ENCODE data around the gene DYNC2I2.

The DYNC2I2 gene

DNA sequence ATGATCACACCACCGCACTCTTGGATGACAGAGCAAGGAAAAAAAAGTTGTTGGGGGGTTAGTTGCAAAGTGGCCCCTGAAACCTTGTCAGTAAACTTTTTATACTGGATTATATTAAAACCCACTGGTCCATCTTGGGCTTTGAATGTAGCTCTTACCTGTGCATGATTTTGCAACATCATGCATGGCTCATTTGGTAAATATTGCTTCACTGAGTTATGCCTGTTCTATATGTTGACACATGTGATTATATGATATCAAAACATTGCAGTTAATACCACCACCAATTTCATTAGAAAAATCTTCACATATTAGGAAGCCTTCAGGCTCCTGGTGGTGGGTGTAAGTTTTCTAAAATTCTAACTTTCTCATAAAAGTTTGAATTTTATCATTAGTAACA lies 41.9 kb downstream of the DYNC2I2 start:
- no peak for TF ChIP-seq ZFX (IDR thresholded peaks at IDR 0.05; ENCODE audit: borderline replicate concordance)
- TF ChIP-seq, protein P1, sequence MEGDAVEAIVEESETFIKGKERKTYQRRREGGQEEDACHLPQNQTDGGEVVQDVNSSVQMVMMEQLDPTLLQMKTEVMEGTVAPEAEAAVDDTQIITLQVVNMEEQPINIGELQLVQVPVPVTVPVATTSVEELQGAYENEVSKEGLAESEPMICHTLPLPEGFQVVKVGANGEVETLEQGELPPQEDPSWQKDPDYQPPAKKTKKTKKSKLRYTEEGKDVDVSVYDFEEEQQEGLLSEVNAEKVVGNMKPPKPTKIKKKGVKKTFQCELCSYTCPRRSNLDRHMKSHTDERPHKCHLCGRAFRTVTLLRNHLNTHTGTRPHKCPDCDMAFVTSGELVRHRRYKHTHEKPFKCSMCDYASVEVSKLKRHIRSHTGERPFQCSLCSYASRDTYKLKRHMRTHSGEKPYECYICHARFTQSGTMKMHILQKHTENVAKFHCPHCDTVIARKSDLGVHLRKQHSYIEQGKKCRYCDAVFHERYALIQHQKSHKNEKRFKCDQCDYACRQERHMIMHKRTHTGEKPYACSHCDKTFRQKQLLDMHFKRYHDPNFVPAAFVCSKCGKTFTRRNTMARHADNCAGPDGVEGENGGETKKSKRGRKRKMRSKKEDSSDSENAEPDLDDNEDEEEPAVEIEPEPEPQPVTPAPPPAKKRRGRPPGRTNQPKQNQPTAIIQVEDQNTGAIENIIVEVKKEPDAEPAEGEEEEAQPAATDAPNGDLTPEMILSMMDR (IDR thresholded peaks at IDR 0.05) = no peak
- H3K27ac ChIP-seq = no peak overlapping the region

DNA sequence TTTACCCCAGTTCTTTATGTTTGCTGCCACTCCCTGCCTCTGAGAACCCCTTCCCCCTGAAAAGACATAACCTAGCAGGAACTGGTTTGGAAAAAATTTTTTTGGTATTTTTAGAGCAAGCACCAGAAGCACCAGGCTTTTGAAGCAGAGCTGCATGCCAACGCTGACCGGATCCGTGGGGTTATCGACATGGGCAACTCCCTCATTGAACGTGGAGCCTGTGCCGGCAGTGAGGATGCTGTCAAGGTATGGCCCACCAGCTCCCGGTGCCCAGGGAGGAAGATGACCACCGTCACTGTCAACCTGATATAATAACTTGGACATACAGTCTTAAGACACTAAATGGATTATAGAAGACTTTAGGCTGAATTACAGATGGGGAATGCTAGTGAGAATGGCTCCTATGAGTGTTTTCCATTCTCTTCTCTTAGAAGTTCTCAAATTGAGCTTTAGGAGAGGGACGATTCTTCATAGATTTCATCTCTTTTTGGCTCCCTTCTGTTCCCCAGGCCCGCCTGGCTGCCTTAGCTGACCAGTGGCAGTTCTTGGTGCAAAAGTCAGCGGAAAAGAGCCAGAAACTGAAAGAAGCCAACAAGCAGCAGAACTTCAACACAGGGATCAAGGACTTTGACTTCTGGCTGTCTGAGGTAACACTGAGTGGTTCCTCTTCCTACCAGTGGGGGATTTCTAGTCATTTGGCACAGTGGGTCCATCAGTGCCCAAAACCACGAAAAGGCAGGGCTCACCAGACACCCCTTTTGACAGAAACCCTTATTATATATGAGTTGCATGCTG lies 44.9 kb downstream of the DYNC2I2 start:
- TF ChIP-seq, protein P1 (IDR thresholded peaks at IDR 0.05) = no peak
- TF ChIP-seq ZFX (IDR thresholded peaks at IDR 0.05; ENCODE audit: borderline replicate concordance) = no peak
- no peak overlapping the region for H3K27ac ChIP-seq

DNA sequence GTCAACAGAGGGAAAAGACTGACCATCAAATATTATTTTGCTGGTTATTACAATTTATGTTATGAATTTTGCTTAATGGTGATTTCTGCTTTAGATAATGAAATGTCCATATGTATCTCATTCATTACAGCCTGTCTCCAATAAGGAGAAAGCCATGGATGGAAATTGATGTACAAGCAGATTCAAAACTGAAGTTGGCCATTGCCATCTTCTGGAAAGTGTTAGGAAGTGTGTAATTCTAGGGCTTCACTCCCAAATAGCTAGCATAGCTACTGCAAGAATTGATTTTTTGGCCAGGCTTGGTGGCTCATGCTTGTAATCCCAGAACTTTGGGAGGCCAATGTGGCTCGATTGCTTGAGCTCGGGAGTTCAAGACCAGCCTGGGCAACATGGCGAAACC lies 45.8 kb downstream of the DYNC2I2 start:
- TF ChIP-seq, protein P1 (IDR thresholded peaks at IDR 0.05) = no peak
- no peak for TF ChIP-seq ZFX (IDR thresholded peaks at IDR 0.05; ENCODE audit: borderline replicate concordance)
- no peak overlapping the region for H3K27ac ChIP-seq

DNA sequence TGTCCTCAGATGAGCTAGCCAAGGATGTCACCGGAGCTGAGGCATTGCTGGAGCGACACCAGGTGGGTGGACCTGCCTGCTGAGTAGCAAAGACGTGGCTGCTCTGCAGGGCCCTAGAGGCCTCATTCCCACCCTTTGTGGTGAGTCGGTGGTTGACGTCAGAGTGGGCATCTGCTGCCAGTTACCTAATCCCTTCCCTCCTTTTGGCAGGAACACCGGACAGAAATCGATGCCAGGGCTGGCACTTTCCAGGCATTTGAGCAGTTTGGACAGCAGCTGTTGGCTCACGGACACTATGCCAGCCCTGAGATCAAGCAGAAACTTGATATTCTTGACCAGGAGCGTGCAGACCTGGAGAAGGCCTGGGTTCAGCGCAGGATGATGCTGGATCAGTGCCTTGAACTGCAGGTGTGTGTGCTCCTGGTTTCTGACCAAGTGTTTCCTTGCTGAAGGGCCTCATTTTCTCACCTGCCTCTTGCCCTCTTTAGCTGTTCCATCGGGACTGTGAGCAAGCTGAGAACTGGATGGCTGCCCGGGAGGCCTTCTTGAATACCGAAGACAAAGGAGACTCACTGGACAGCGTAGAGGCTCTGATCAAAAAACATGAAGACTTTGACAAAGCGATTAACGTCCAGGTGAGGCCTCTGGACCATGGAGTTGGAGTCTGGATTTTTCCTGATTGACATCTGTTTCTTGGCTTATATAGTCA lies 48.9 kb downstream of the DYNC2I2 start:
- TF ChIP-seq, protein P1 (IDR thresholded peaks at IDR 0.05) = no peak
- no peak for TF ChIP-seq ZFX (IDR thresholded peaks at IDR 0.05; ENCODE audit: borderline replicate concordance)
- no peak overlapping the region for H3K27ac ChIP-seq

DNA sequence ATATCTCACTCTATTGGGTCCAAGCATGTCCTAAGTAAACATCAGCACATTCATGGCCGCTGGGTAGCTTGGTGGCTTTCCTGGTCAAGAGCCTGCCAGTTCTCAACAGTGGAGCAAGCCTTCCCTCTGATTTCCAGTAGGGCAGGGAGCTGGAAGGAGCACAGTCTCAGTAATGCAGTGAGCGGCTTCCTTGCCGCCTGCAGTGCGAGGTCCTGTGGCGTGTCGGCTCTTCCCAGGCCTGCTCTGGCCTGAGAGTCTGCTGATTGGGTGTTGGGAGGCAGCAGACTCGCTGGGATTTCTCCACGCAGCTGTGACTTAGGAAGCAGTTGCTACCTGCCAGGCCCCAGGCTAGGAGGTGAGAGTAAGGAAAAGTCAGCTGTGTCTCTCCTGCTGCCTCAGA lies 53.0 kb downstream of the DYNC2I2 start:
- TF ChIP-seq, protein P1 (IDR thresholded peaks at IDR 0.05) = no peak
- TF ChIP-seq ZFX (IDR thresholded peaks at IDR 0.05; ENCODE audit: borderline replicate concordance) = no peak
- H3K27ac ChIP-seq = no peak overlapping the region

DNA sequence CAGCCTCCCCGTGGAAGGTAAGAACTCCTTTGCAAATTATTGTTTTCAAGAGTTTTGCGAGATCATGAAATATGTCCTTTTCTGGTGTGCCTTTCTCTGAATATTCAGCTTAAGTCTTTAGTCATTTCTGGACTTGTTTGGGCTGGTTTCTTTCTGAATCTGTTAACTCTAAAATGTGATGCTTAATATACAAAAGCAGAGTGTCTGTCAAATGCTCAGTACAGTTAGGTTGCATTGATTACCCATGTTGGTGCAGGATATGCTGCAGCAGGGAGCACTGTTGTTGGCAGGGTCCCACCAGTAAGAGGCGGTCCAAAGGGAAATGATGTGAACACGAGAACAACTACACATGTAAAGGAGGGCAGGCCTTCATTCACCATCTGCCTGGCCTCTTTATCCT lies 56.5 kb downstream of the DYNC2I2 start:
- no peak overlapping the region for H3K27ac ChIP-seq
- TF ChIP-seq, protein P1 (IDR thresholded peaks at IDR 0.05) = no peak
- no peak for TF ChIP-seq ZFX (IDR thresholded peaks at IDR 0.05; ENCODE audit: borderline replicate concordance)

DNA sequence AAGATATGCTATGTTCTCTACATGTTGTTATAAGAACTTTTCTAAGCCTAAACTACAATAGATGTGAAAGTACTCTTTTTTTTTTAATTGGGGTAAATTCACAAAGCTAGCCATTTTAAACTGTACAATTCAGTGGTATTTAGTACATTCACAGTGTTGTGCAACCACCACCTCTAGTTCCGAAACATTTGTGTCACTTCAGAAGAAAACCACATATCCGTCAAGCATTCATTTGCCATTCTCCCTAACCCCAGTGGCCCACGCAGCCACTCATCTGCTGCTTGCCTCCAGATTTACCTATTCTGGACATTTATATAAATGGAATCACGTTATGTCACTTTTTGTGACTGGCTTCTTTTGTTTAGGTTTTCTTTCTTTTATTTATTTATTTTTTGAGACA lies 61.2 kb downstream of the DYNC2I2 start:
- no peak for TF ChIP-seq ZFX (IDR thresholded peaks at IDR 0.05; ENCODE audit: borderline replicate concordance)
- TF ChIP-seq, protein P1 (IDR thresholded peaks at IDR 0.05) = no peak
- H3K27ac ChIP-seq = no peak overlapping the region
